ENCODE data around the gene RNLS. TPM values are rescaled to one million over a fixed set of nuclear protein-coding genes. Genes with fewer than 3 reads are reported as not detected.

The RNLS gene
- total RNA-seq, 1 donor from 2014 or later: 8.7 TPM

DNA sequence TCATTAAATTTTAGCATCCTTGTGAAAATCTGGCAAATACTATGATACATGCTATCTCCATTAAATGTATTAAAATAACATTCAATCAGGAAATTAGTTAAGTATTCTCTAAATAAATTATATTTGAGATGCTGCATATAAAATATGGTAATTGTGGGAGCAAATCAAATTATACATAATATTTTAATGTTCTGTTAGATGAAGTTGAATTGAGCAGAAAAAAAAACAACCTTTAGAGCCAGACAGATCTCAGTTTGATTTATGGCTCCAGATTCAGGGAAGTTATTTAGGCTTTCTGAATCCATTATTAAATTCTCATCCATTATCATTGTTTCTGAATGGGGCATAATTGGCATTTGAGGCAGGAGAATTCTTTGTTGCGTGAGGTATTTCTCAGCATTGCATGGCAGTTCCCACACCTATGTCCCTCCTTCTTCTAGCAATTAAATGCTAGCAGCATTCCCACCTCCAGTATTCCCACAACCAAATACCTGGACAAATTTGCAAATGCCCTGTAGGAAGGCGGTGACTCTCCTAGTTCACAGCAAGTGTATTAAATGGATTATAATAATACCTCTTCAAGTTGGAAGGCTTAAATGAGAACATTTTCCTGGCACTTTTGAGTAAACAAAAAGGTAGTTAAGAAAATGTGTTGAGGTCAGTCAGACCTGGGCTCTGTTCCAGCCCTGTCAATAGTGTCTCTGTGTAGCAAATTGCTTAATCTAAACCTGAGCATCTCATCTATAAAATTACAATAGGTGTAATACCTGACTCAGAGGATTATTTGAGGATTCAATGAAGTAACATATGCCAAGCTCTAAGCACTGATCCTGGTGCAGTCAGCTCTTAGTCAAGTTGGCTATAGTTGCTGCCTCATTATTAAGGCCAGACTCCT lies 108.9 kb downstream of the RNLS start:
- Histone ChIP-seq H3K4me3 (ENCODE audit: low read depth, low read length) (no peak overlapping the region), H3K27me3 (ENCODE audit: control insufficient read depth, insufficient read depth, low read length) (no peaks in the 10 kb centered on the region), H3K36me3 (ENCODE audit: control insufficient read depth, insufficient read depth, low read length) (no peaks in the 10 kb centered on the region)
- TF ChIP-seq, protein P1, sequence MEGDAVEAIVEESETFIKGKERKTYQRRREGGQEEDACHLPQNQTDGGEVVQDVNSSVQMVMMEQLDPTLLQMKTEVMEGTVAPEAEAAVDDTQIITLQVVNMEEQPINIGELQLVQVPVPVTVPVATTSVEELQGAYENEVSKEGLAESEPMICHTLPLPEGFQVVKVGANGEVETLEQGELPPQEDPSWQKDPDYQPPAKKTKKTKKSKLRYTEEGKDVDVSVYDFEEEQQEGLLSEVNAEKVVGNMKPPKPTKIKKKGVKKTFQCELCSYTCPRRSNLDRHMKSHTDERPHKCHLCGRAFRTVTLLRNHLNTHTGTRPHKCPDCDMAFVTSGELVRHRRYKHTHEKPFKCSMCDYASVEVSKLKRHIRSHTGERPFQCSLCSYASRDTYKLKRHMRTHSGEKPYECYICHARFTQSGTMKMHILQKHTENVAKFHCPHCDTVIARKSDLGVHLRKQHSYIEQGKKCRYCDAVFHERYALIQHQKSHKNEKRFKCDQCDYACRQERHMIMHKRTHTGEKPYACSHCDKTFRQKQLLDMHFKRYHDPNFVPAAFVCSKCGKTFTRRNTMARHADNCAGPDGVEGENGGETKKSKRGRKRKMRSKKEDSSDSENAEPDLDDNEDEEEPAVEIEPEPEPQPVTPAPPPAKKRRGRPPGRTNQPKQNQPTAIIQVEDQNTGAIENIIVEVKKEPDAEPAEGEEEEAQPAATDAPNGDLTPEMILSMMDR (IDR thresholded peaks at IDR 0.05; ENCODE audit: insufficient read depth, low read length, severe bottlenecking): no peak
- FAIRE-seq (peak; percentile 68), DNase-seq (ENCODE audit: low read depth) (peak; percentile 99)

DNA sequence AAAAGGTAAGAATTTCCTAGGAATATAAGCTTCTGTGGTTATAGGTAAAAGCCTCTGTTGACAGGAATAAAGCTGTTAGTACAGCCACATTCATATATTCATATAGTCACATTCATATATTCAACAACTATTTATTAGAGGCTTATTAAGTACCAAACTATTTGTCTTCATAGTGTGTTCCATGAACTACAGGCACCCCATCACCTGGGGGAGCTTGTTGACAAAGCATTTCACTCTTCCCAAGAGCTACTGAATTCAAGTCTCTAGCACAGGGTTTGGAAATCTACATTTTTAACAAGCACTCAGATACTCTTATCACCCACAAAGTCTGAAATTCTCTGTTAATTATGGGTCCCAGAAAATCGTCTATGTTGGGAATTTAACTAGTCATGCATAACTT lies 110.6 kb downstream of the RNLS start:
- H3K4me3 ChIP-seq (ENCODE audit: low read depth, low read length): no peak overlapping the region
- TF ChIP-seq, protein P1 (IDR thresholded peaks at IDR 0.05; ENCODE audit: insufficient read depth, low read length, severe bottlenecking): no peak
- H3K36me3 ChIP-seq (ENCODE audit: control insufficient read depth, insufficient read depth, low read length): no peaks in the 10 kb centered on the region
- DNase-seq (ENCODE audit: low read depth) (no peak), FAIRE-seq (no peak)
- no peaks in the 10 kb centered on the region for H3K27me3 ChIP-seq (ENCODE audit: control insufficient read depth, insufficient read depth, low read length)

GRCh38 chr10:88471899-88472298 lies 111.2 kb downstream of the RNLS start:
- no peaks in the 10 kb centered on the region for H3K36me3 ChIP-seq (ENCODE audit: control insufficient read depth, insufficient read depth, low read length)
- DNase-seq (ENCODE audit: low read depth) (no peak), FAIRE-seq (no peak)
- H3K27me3 ChIP-seq (ENCODE audit: control insufficient read depth, insufficient read depth, low read length): no peaks in the 10 kb centered on the region
- TF ChIP-seq, protein P1 (IDR thresholded peaks at IDR 0.05; ENCODE audit: insufficient read depth, low read length, severe bottlenecking): no peak
- H3K4me3 ChIP-seq (ENCODE audit: low read depth, low read length): no peak overlapping the region

DNA sequence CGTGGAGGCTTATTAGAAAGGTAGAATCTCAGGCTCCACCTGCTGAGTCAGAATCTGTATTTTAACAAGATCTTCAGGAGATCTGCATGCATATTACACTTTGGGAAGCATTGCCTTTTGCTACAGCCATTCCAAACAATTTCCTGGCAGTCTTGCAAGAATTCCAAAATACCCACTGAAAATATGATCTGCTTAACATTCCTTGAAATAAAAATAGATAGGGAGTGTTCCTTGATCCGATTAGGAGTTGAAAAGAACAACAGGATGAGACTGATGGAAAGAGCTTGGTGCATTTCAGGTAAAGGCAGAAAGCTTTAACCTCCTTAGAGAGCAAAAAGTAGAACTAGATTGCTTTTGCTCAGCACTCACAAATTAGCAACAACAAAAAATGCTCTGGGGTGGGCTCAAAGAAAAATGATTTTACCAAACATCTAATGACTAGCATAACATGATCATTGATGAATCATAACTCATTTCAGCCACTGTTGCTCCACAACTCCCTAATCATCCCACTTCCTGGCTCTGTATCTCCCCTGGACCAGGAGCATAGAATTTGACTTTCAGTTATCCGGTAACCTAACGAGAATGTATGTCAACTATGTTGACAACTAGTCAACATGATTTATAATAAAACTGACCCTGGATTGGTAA lies 115.2 kb downstream of the RNLS start:
- no peak for FAIRE-seq
- TF ChIP-seq, protein P1 (IDR thresholded peaks at IDR 0.05; ENCODE audit: insufficient read depth, low read length, severe bottlenecking): no peak

GRCh38 chr10:88466786-88467185 lies 116.3 kb downstream of the RNLS start:
- TF ChIP-seq, protein P1 (IDR thresholded peaks at IDR 0.05; ENCODE audit: insufficient read depth, low read length, severe bottlenecking): no peak
- no peak for DNase-seq (ENCODE audit: low read depth)
- Histone ChIP-seq H3K4me3 (ENCODE audit: low read depth, low read length) (no peak overlapping the region), H3K27me3 (ENCODE audit: control insufficient read depth, insufficient read depth, low read length) (no peaks in the 10 kb centered on the region), H3K36me3 (ENCODE audit: control insufficient read depth, insufficient read depth, low read length) (no peaks in the 10 kb centered on the region)
- no peak for FAIRE-seq

More for the DNA sequence above, 115.2 kb downstream of the RNLS start:
- no peak overlapping the region for H3K4me3 ChIP-seq (ENCODE audit: low read depth, low read length)
- peak; percentile 55 for DNase-seq (ENCODE audit: low read depth)
- H3K36me3 ChIP-seq (ENCODE audit: control insufficient read depth, insufficient read depth, low read length): no peaks in the 10 kb centered on the region
- no peaks in the 10 kb centered on the region for H3K27me3 ChIP-seq (ENCODE audit: control insufficient read depth, insufficient read depth, low read length)
